ENCODE results near the gene SLC17A6. TPM values are rescaled to one million over a fixed set of nuclear protein-coding genes. Genes with fewer than 3 reads are reported as not detected.

SLC17A6 gene
- total RNA-seq, 1 experiment from 2014 or later = not detected

GRCh38 chr11:22359295-22359694 lies 21.1 kb downstream of the SLC17A6 start:
- in situ Hi-C loops (cut with HindIII; ENCODE audit: low pct_unique_long_range_greater_than_20kb, low sequenced_read_pairs) = no loop called here
- no peak for DNase-seq (ENCODE audit: low read depth)

GRCh38 chr11:22371160-22371559 lies 33.0 kb downstream of the SLC17A6 start:
- in situ Hi-C loops (cut with HindIII; ENCODE audit: low pct_unique_long_range_greater_than_20kb, low sequenced_read_pairs) = no loop called here
- no peak for DNase-seq (ENCODE audit: low read depth)

- in situ Hi-C loops (cut with HindIII; ENCODE audit: low pct_unique_long_range_greater_than_20kb, low sequenced_read_pairs) = no loop called here
- no peak for DNase-seq (ENCODE audit: low read depth)
These were observed 48.9 kb downstream of the SLC17A6 start for GRCh38 chr11:22387126-22387525.

GRCh38 chr11:22389526-22390282 lies 51.5 kb downstream of the SLC17A6 start:
- in situ Hi-C loops (cut with HindIII; ENCODE audit: low pct_unique_long_range_greater_than_20kb, low sequenced_read_pairs) = no loop called here
- DNase-seq (ENCODE audit: low read depth) = no peak

DNA sequence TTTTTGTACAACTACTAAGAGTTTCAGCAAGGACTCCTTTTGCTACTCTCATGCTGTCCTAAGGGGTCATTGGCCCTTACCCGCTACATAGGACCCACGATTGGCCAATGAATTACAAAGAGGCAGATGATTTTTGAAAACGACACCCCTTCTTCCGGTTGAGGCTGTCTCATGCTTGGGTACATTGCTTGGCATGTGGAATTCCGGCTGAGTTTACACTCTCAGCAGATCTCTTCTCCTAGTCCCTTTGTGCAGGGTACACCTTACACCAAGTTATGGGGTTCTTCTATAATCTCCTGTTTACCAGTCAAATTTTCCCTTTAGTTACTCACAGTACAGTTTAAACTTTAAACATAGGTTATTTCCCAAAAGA lies 52.1 kb downstream of the SLC17A6 start:
- no peak for DNase-seq (ENCODE audit: low read depth)
- in situ Hi-C loops (cut with HindIII; ENCODE audit: low pct_unique_long_range_greater_than_20kb, low sequenced_read_pairs) = no loop called here

DNA sequence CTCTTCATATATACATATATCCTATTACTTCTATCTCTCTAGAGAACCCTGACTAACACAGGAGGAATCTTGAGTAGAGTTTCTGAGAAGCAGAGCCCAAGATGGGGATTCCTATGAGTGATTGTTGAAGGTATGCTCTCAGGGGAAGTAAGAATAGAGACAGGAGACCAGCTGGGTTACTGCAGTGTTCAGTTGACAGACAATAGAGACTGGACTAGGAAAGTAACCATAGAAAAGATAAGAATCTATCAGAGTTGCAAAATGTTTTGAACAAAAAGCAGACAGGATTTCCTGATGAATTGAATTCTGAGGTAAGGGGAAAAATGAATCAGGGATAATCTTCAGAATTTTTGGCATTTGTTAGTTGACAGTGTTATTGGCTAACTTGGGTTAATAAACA lies 54.4 kb downstream of the SLC17A6 start:
- DNase-seq (ENCODE audit: low read depth) = no peak
- in situ Hi-C loops (cut with HindIII; ENCODE audit: low pct_unique_long_range_greater_than_20kb, low sequenced_read_pairs) = no loop called here

- in situ Hi-C loops (cut with HindIII; ENCODE audit: low pct_unique_long_range_greater_than_20kb, low sequenced_read_pairs) = no loop called here
- DNase-seq (ENCODE audit: low read depth) = no peak
These were observed 67.2 kb downstream of the SLC17A6 start for GRCh38 chr11:22405377-22405776.

GRCh38 chr11:22407267-22407666 lies 69.1 kb downstream of the SLC17A6 start:
- in situ Hi-C loops (cut with HindIII; ENCODE audit: low pct_unique_long_range_greater_than_20kb, low sequenced_read_pairs) = no loop called here
- no peak for DNase-seq (ENCODE audit: low read depth)

DNA sequence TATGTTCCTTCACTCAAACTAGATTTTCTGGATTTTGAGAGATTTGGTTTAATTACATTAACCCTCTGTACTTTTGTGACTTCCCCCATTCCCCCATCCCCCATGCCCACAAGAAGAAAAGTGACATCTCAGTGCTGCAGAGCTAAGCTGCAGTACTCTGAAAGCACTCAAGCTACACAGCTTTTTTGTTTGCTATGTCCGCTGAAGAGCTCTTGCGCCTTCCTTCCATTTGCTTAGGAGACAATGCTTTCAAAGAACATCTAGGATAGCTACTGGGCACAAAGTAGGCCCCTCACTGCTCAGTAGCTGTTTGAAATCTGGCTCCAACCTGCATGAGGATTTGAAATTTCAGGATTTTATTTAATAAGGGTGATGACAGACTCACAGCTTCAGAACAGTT lies 69.7 kb downstream of the SLC17A6 start:
- in situ Hi-C loops (cut with HindIII; ENCODE audit: low pct_unique_long_range_greater_than_20kb, low sequenced_read_pairs) = no loop called here
- DNase-seq (ENCODE audit: low read depth) = no peak

DNA sequence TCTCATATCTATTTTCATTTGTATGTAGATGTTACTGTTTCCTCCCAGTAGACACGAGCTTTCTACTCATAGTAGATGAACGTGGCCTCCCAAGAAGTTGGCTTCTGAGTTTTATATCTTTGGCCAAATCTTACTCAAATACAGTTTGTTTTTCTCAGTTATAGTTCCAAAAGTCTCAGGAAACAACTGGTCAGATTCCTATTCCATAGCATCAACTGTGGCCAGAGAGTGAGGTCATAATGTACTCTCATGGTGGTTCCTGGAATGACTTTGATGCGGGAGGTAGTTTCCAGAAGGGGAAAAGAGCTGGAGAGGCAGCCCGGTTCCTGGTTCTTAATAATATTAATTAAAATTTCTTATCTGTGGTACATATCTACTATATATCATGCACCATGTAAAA lies 77.3 kb downstream of the SLC17A6 start:
- no peak for DNase-seq (ENCODE audit: low read depth)
- in situ Hi-C loops (cut with HindIII; ENCODE audit: low pct_unique_long_range_greater_than_20kb, low sequenced_read_pairs) = no loop called here

GRCh38 chr11:22416462-22416861 lies 78.3 kb downstream of the SLC17A6 start:
- DNase-seq (ENCODE audit: low read depth) = no peak
- in situ Hi-C loops (cut with HindIII; ENCODE audit: low pct_unique_long_range_greater_than_20kb, low sequenced_read_pairs) = no loop called here

GRCh38 chr11:22426915-22427314 lies 88.7 kb downstream of the SLC17A6 start:
- in situ Hi-C loops (cut with HindIII; ENCODE audit: low pct_unique_long_range_greater_than_20kb, low sequenced_read_pairs) = no loop called here
- DNase-seq (ENCODE audit: low read depth) = no peak

Other genes starting within 250 kb of the SLC17A6 start
- gene ANO5, start 145.3 kb upstream of the SLC17A6 start, total RNA-seq (2014; rRNA removed; shearing (Covaris generic); ENCODE audit: low replicate concordance) = 0.84 and 1.8 TPM in 2 replicates

Measured in Caki2 (cell line).